Measurements from ENCODE around the gene RING1. TPM values are rescaled to one million over a fixed set of nuclear protein-coding genes. Genes with fewer than 3 reads are reported as not detected.

RING1 gene
- total and polyA plus RNA-seq, 3 donors from 2014 or later, result 36.2 to 60.2 (median 38.0) TPM

- Histone ChIP-seq H3K4me3 (no peak overlapping the region), H3K4me1 (peaks cover 24% of the 10 kb centered on the region), H3K36me3 (ENCODE audit: low read depth, missing control alignments) (no peaks in the 10 kb centered on the region), H3K27me3 (no peaks in the 10 kb centered on the region), H3K27ac (no peak overlapping the region), H3K9me3 (no peaks in the 10 kb centered on the region)
- no peak for DNase-seq
- WGBS, 2 donors, result 29 to 43% methylated on average over 6 of the region's 6 CpGs
- intact Hi-C loops (cut with DNase I; ENCODE audit: low total_unique reads), result no loop called here
- no peak for TF ChIP-seq POLR2A (IDR thresholded peaks at IDR 0.05)
- TF ChIP-seq, protein P1, sequence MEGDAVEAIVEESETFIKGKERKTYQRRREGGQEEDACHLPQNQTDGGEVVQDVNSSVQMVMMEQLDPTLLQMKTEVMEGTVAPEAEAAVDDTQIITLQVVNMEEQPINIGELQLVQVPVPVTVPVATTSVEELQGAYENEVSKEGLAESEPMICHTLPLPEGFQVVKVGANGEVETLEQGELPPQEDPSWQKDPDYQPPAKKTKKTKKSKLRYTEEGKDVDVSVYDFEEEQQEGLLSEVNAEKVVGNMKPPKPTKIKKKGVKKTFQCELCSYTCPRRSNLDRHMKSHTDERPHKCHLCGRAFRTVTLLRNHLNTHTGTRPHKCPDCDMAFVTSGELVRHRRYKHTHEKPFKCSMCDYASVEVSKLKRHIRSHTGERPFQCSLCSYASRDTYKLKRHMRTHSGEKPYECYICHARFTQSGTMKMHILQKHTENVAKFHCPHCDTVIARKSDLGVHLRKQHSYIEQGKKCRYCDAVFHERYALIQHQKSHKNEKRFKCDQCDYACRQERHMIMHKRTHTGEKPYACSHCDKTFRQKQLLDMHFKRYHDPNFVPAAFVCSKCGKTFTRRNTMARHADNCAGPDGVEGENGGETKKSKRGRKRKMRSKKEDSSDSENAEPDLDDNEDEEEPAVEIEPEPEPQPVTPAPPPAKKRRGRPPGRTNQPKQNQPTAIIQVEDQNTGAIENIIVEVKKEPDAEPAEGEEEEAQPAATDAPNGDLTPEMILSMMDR (IDR thresholded peaks at IDR 0.05), result no peak
These were observed 14.7 kb upstream of the RING1 start for GRCh38 chr6:33193619-33194018.

GRCh38 chr6:33194431-33194979, 13.8 kb upstream of the RING1 start:
- Histone ChIP-seq H3K36me3 (ENCODE audit: low read depth, missing control alignments) (no peaks in the 10 kb centered on the region), H3K27me3 (no peaks in the 10 kb centered on the region), H3K4me3 (no peak overlapping the region), H3K4me1 (peaks cover 30% of the 10 kb centered on the region), H3K9me3 (no peaks in the 10 kb centered on the region), H3K27ac (no peak overlapping the region)
- 70 to 75% methylated on average over 8 of the region's 8 CpGs for WGBS, 2 donors
- no peak for TF ChIP-seq POLR2A (IDR thresholded peaks at IDR 0.05)
- TF ChIP-seq, protein P1 (IDR thresholded peaks at IDR 0.05), result no peak
- intact Hi-C loops (cut with DNase I; ENCODE audit: low total_unique reads), result no loop called here
- no peak for DNase-seq

- Histone ChIP-seq H3K27ac (no peak overlapping the region), H3K4me1 (peaks cover 30% of the 10 kb centered on the region), H3K27me3 (no peaks in the 10 kb centered on the region), H3K36me3 (ENCODE audit: low read depth, missing control alignments) (no peaks in the 10 kb centered on the region), H3K4me3 (no peak overlapping the region), H3K9me3 (no peaks in the 10 kb centered on the region)
- TF ChIP-seq, protein P1 (IDR thresholded peaks at IDR 0.05), result no peak
- TF ChIP-seq POLR2A (IDR thresholded peaks at IDR 0.05), result no peak
- intact Hi-C loops (cut with DNase I; ENCODE audit: low total_unique reads), result no loop called here
- peak; percentile 21 for DNase-seq
- WGBS, 2 donors, result 80% methylated on average over 13 to 15 of the region's 15 CpGs
These were observed 12.8 kb upstream of the RING1 start for GRCh38 chr6:33195304-33196165.

GRCh38 chr6:33197431-33198048, 10.8 kb upstream of the RING1 start:
- peak; percentile 86 for DNase-seq
- H3K36me3 ChIP-seq (ENCODE audit: low read depth, missing control alignments), result no peaks in the 10 kb centered on the region
- intact Hi-C loops (cut with DNase I; ENCODE audit: low total_unique reads), result no loop called here
- H3K9me3 ChIP-seq, result no peaks in the 10 kb centered on the region
- H3K27ac ChIP-seq, result no peak overlapping the region
- WGBS, 2 donors, result 41% methylated on average over 12 of the region's 12 CpGs
- no peak overlapping the region for H3K4me3 ChIP-seq
- TF ChIP-seq POLR2A (IDR thresholded peaks at IDR 0.05), result no peak
- TF ChIP-seq, protein P1 (IDR thresholded peaks at IDR 0.05), result peak; percentile 37 to 60 (median 60)
- H3K4me1 ChIP-seq, result peaks cover 36% of the 10 kb centered on the region
- no peaks in the 10 kb centered on the region for H3K27me3 ChIP-seq

All from testis (tissue), 3 donors.